MCF 10A (cell line): ENCODE measurements around the gene ARPC1B. TPM values are rescaled to one million over a fixed set of nuclear protein-coding genes. Genes with fewer than 3 reads are reported as not detected.

Experiments
- BruUV-seq: library from RNA; stranded (reverse); fragments of 400-500 nt; replicated peaks from 2 replicates; lab custom pipeline; 2021; lab: Mats Ljungman, UMichigan
- CTCF ChIA-PET: fragments of 300-600 bp; sonication (Branson Sonifier 250); formaldehyde crosslinking; extraction: SDS; loops from one replicate; lab custom pipeline; 2021; ENCODE audit warnings: antibody characterized with exemption, inconsistent platforms; lab: Yijun Ruan, JAX
- POLR2A ChIA-PET: fragments of 300-600, 350-650 bp; sonication (Branson Sonifier 250); formaldehyde crosslinking; extraction: SDS; loops from one replicate; lab custom pipeline; 2020; ENCODE audit warnings: antibody characterized with exemption, inconsistent platforms; lab: Yijun Ruan, JAX
- DNase-seq: peaks from one replicate; pipeline ENCODE4 v3.0.0-alpha.2; 2018; ENCODE audit not compliant: unreplicated experiment
- H3K27ac Mint-ChIP-seq: one replicate; pipeline ENCODE4 v1.8.0; 2022; ENCODE audit warnings: mild to moderate bottlenecking, low read depth, mixed read lengths; ENCODE audit not compliant: unreplicated experiment
- H3K27me3 Mint-ChIP-seq: one replicate; pipeline ENCODE4 v1.8.0; 2022; ENCODE audit warnings: mixed read lengths; ENCODE audit not compliant: insufficient read depth, unreplicated experiment
- H3K36me3 Mint-ChIP-seq: one replicate; pipeline ENCODE4 v1.8.0; 2022; ENCODE audit warnings: mild to moderate bottlenecking, moderate library complexity, mixed read lengths; ENCODE audit not compliant: insufficient read depth, unreplicated experiment
- H3K4me1 Mint-ChIP-seq: one replicate; pipeline ENCODE4 v1.8.0; 2022; ENCODE audit warnings: mixed read lengths; ENCODE audit not compliant: insufficient read depth, unreplicated experiment
- H3K4me3 Mint-ChIP-seq: one replicate; pipeline ENCODE4 v1.8.0; 2022; ENCODE audit warnings: mild to moderate bottlenecking, moderate library complexity, mixed read lengths; ENCODE audit not compliant: unreplicated experiment
- H3K9me3 Mint-ChIP-seq: one replicate; pipeline ENCODE4 v1.8.0; 2022; ENCODE audit warnings: mixed read lengths; ENCODE audit not compliant: unreplicated experiment
- CTCF ChIP-seq: fragments of 200-600 bp; IDR thresholded peaks from one replicate; pipeline ENCODE4 v1.8.0; 2022; ENCODE audit warnings: antibody characterized with exemption, mild to moderate bottlenecking; ENCODE audit not compliant: unreplicated experiment
- intact Hi-C: fragments of 100-400 bp; cut with micrococcal nuclease; formaldehyde crosslinking; loops from 2 replicates; pipeline ENCODE4 v1.14.1; 2022
- total RNA-seq: library from RNA; stranded (reverse); gene quantifications from 2 replicates; pipeline ENCODE4 v1.2.3, GENCODE V29; 2022

The ARPC1B gene
- total RNA-seq, 1 experiment from 2014 or later, result 174 TPM

- CTCF ChIA-PET, result interaction anchor here (1.6 kb wide), 1 partner anchor 12 kb away, joined by 3 read pairs; no protein-coding TSS in a partner anchor
- Mint-ChIP-seq H3K27me3 (no peaks in the 10 kb centered on the region), H3K27ac (no peak overlapping the region), H3K4me3 (no peak overlapping the region), H3K36me3 (peaks cover 64% of the 10 kb centered on the region), H3K9me3 (no peaks in the 10 kb centered on the region), H3K4me1 (no peaks in the 10 kb centered on the region)
- DNase-seq, result no peak
- no TSS peak for BruUV-seq
- POLR2A ChIA-PET, result interaction anchor here (1.6 kb wide), 1 partner anchor 13 kb away, joined by 8 read pairs; the partner anchor contains the start of genes BUD31 and PDAP1
- intact Hi-C loops, result no loop called here
- no peak for TF ChIP-seq CTCF
Observed at GRCh38 chr7:99422186-99422585, 47.7 kb downstream of the ARPC1B start.

- Mint-ChIP-seq H3K4me1 (no peaks in the 10 kb centered on the region), H3K9me3 (no peaks in the 10 kb centered on the region), H3K36me3 (peaks cover 60% of the 10 kb centered on the region), H3K4me3 (no peak overlapping the region), H3K27ac (no peak overlapping the region), H3K27me3 (no peaks in the 10 kb centered on the region)
- no peak for TF ChIP-seq CTCF
- DNase-seq, result no peak
- intact Hi-C loops, result no loop called here
- CTCF ChIA-PET, result interaction anchor here (1.6 kb wide), 1 partner anchor 11 kb away, joined by 3 read pairs; no protein-coding TSS in a partner anchor
- no TSS peak for BruUV-seq
- POLR2A ChIA-PET, result interaction anchor here (1.6 kb wide), 1 partner anchor 13 kb away, joined by 8 read pairs; the partner anchor contains the start of genes BUD31 and PDAP1
Observed at GRCh38 chr7:99422625-99423024, 48.1 kb downstream of the ARPC1B start.

GRCh38 chr7:99424932-99425730, 50.6 kb downstream of the ARPC1B start:
- Mint-ChIP-seq H3K4me3 (no peak overlapping the region), H3K27me3 (no peaks in the 10 kb centered on the region), H3K27ac (no peak overlapping the region), H3K9me3 (no peaks in the 10 kb centered on the region), H3K36me3 (peaks cover 52% of the 10 kb centered on the region), H3K4me1 (no peaks in the 10 kb centered on the region)
- no peak for DNase-seq
- BruUV-seq, result no TSS peak
- intact Hi-C loops, result no loop called here
- ChIA-PET POLR2A (interaction anchor here (0.8 kb wide), 1 partner anchor 16 kb away, joined by 3 read pairs; the partner anchor contains the start of genes BUD31 and PDAP1), CTCF (interaction anchor here (0.6 to 0.7 kb wide), 3 partner anchors 9 to 61 kb away, joined by 3 read pairs; no protein-coding TSS in a partner anchor)
- TF ChIP-seq CTCF, result no peak

GRCh38 chr7:99428972-99429566, 54.5 kb downstream of the ARPC1B start:
- DNase-seq, result no peak
- no peak for TF ChIP-seq CTCF
- Mint-ChIP-seq H3K4me1 (no peaks in the 10 kb centered on the region), H3K9me3 (no peaks in the 10 kb centered on the region), H3K27me3 (no peaks in the 10 kb centered on the region), H3K36me3 (peaks cover 51% of the 10 kb centered on the region), H3K27ac (no peak overlapping the region), H3K4me3 (no peak overlapping the region)
- intact Hi-C loops, result no loop called here
- no TSS peak for BruUV-seq
- POLR2A ChIA-PET, result no interaction called here
- CTCF ChIA-PET, result interaction anchor here (0.9 kb wide), 1 partner anchor 14 kb away, joined by 4 read pairs; no protein-coding TSS in a partner anchor
